HG03139 (cell line): ENCODE results near the gene PTPN13.
A peak's percentile ranks its signal among the peaks of the same experiment; 100 is the strongest.

Experiments
- ATAC-seq: cut with Tn5 transposase; IDR thresholded peaks from one replicate; pipeline ENCODE4 v1.9.1; 2021; ENCODE audit not compliant: unreplicated experiment

Gene PTPN13

GRCh38 chr4:86586626-86587380 lies 7.3 kb upstream of the PTPN13 start:
- no peak for ATAC-seq

- no peak for ATAC-seq
Observed at GRCh38 chr4:86587381-86588140, 6.6 kb upstream of the PTPN13 start.

GRCh38 chr4:86592553-86593249 lies 1.4 kb upstream of the PTPN13 start:
- no peak for ATAC-seq

GRCh38 chr4:86594559-86595425 lies 677 bp downstream of the PTPN13 start:
- ATAC-seq, result peak; percentile 20

GRCh38 chr4:86595426-86595805 lies 1.3 kb downstream of the PTPN13 start:
- no peak for ATAC-seq

- no peak for ATAC-seq
Observed at GRCh38 chr4:86596807-86597206, 2.7 kb downstream of the PTPN13 start.

- ATAC-seq, result no peak
Observed at GRCh38 chr4:86600007-86600653, 6.0 kb downstream of the PTPN13 start.

GRCh38 chr4:86603311-86603885 lies 9.3 kb downstream of the PTPN13 start:
- no peak for ATAC-seq

- no peak for ATAC-seq
Observed at GRCh38 chr4:86606809-86607208, 12.7 kb downstream of the PTPN13 start.

GRCh38 chr4:86608757-86609375 lies 14.8 kb downstream of the PTPN13 start:
- no peak for ATAC-seq

- ATAC-seq, result no peak
Observed at GRCh38 chr4:86611757-86612156, 17.6 kb downstream of the PTPN13 start.

- no peak for ATAC-seq
Observed at GRCh38 chr4:86613734-86614133, 19.6 kb downstream of the PTPN13 start.

GRCh38 chr4:86614865-86615264 lies 20.8 kb downstream of the PTPN13 start:
- ATAC-seq, result no peak

GRCh38 chr4:86615501-86615900 lies 21.4 kb downstream of the PTPN13 start:
- ATAC-seq, result no peak

- ATAC-seq, result no peak
Observed at GRCh38 chr4:86619656-86620055, 25.5 kb downstream of the PTPN13 start.

GRCh38 chr4:86621435-86621834 lies 27.3 kb downstream of the PTPN13 start:
- ATAC-seq, result no peak

- no peak for ATAC-seq
Observed at GRCh38 chr4:86626066-86626465, 32.0 kb downstream of the PTPN13 start.

- no peak for ATAC-seq
Observed at GRCh38 chr4:86627462-86628135, 33.5 kb downstream of the PTPN13 start.

GRCh38 chr4:86630629-86631028 lies 36.5 kb downstream of the PTPN13 start:
- no peak for ATAC-seq
